ENCODE measurements around the gene TAF9.

TAF9 gene

GRCh38 chr5:69369340-69370121 lies at the start of gene TAF9, which contains the start of the genes AK6 and RAD17:
TAF9 (minus strand) TSS chr5:69369520; CDS start chr5:69365737, 3,783 bp downstream.
AK6 (minus strand) TSS chr5:69369520; CDS start chr5:69369490, 30 bp downstream.
RAD17 (plus strand) TSS chr5:69369818; CDS start chr5:69372209, 2,391 bp downstream.
- peak; percentile 94 for DNase-seq (ENCODE audit: low spot score)
- peak within 1 kb of the TSS; percentile 99 for H3K4me3 ChIP-seq
- peak within 1 kb of the TSS; percentile 96 to 99 for H3K27ac ChIP-seq
- TF ChIP-seq CTCF (IDR thresholded peaks at IDR 0.05) = no peak

GRCh38 chr5:69418554-69418953 lies 49.2 kb upstream of the TAF9 start:
- no peak for TF ChIP-seq CTCF (IDR thresholded peaks at IDR 0.05)
- Histone ChIP-seq H3K27ac (no peak overlapping the region), H3K4me3 (no peak overlapping the region)
- no peak for DNase-seq (ENCODE audit: low spot score)

- no peak overlapping the region for H3K27ac ChIP-seq
- no peak overlapping the region for H3K4me3 ChIP-seq
- no peak for TF ChIP-seq CTCF (IDR thresholded peaks at IDR 0.05)
- no peak for DNase-seq (ENCODE audit: low spot score)
These were observed 47.4 kb upstream of the TAF9 start for GRCh38 chr5:69416699-69417098.

- no peak for DNase-seq (ENCODE audit: low spot score)
- Histone ChIP-seq H3K27ac (no peak overlapping the region), H3K4me3 (no peak overlapping the region)
- TF ChIP-seq CTCF (IDR thresholded peaks at IDR 0.05) = no peak
These were observed 46.9 kb upstream of the TAF9 start for GRCh38 chr5:69416180-69416579.

- no peak for TF ChIP-seq CTCF (IDR thresholded peaks at IDR 0.05)
- H3K27ac ChIP-seq = no peak overlapping the region
- DNase-seq (ENCODE audit: low spot score) = no peak
These were observed 46.3 kb upstream of the TAF9 start for GRCh38 chr5:69415584-69415958.

GRCh38 chr5:69414885-69415583 lies 45.7 kb upstream of the TAF9 start, which contains the start of gene MARVELD2:
MARVELD2 (plus strand) TSS chr5:69415116; CDS start chr5:69419386, 4,270 bp downstream.
- DNase-seq (ENCODE audit: low spot score) = no peak
- TF ChIP-seq CTCF (IDR thresholded peaks at IDR 0.05) = no peak
- Histone ChIP-seq H3K4me3 (peak within 1 kb of the TSS; percentile 80), H3K27ac (no peak within 1 kb of the TSS)

More at GRCh38 chr5:69415584-69415958, 46.3 kb upstream of the TAF9 start:
- H3K4me3 ChIP-seq = peak overlapping the region; percentile 80

Data from coronary artery (tissue), 2 donors.